OCI-LY3 (cell line): ENCODE data around the gene BACH2.

Experiments used
- CTCF ChIP-seq: fragments of 200-600, 300-600 bp; sonication (generic); IDR thresholded peaks from 2 replicates; pipeline ENCODE4 v1.5.1; 2014; ENCODE audit warnings: antibody characterized with exemption, low read length, low read depth
- EZH2phosphoT487 ChIP-seq: fragments of 200-600 bp; shearing (Covaris generic); IDR thresholded peaks from 2 replicates; pipeline ENCODE4 v1.6.1; 2018; ENCODE audit warnings: antibody characterized with exemption, mixed run types, low read depth

GRCh38 chr6:90202156-90202555 is 94.5 kb downstream of the BACH2 start:
- TF ChIP-seq CTCF (no peak), EZH2phosphoT487 (no peak)
